IPS DF 4.7 (cell line): ENCODE data around the gene LARP6.
"Not testable (repeated sequence)": the region's sequence is repeated elsewhere in the genome, so short reads cannot be mapped to it uniquely, and the experiment has no call there.

Source experiments
- DNase-seq: peaks from one replicate; pipeline ENCODE4 v3.0.0-alpha.2; 2013; ENCODE audit warnings: low spot score; ENCODE audit errors: extremely low read depth

Gene LARP6

DNA sequence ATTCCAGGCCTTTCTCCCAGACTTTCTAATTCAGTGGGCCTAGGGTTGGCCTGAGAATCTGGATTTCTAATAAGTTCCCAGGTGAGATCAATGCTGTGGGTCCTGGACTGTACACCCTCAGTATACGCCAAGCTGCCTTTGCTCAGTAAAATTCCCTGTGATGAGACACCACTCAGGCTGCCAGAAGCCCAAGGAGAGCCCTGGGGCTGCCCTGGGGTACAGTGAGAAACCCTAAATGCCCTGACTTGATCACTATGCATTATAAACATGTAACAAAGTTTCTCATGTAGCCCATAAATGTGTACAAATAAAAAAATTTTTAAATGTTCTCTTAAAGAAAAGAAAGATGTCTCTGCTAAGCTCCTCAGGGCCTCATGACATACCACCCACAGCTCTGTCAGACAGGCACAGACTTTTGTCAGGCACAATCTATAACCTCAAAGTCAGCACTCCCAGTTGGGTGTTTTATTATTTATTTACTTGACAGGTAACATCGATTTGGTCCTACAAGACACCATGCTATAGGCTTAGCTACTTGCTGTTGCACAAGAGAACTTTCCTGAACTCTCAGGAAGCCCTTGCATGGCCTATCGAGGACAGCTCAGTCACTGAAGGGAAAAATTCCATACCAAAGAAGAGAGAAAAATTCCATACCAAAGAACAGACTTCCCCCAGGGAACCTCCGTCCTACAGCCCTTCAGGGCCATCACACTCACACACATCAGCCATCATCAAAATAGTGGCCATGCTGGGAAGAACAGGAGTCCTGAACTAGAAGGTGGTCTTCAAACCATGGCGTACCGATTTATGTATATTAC is 22.7 kb downstream of the LARP6 start:
- no peak for DNase-seq

DNA sequence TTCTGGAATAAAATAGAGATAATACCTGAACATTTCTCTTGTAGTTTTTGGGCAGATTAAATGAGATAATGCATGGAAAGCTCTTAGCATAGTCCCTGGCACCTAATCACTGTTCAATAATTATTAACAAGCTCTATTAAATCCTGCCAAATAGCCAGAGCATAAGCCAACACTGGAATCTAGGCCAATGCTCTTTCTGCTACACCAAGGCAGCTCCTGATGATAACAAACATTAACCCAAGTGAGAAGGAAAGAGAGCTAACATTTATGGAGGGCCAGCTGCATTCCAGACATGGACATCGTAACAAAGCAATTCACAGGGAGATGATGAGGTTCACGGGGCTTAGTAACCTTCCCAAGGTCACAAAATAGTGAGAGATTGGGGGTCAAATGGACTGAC is 23.3 kb downstream of the LARP6 start:
- DNase-seq: no peak

DNA sequence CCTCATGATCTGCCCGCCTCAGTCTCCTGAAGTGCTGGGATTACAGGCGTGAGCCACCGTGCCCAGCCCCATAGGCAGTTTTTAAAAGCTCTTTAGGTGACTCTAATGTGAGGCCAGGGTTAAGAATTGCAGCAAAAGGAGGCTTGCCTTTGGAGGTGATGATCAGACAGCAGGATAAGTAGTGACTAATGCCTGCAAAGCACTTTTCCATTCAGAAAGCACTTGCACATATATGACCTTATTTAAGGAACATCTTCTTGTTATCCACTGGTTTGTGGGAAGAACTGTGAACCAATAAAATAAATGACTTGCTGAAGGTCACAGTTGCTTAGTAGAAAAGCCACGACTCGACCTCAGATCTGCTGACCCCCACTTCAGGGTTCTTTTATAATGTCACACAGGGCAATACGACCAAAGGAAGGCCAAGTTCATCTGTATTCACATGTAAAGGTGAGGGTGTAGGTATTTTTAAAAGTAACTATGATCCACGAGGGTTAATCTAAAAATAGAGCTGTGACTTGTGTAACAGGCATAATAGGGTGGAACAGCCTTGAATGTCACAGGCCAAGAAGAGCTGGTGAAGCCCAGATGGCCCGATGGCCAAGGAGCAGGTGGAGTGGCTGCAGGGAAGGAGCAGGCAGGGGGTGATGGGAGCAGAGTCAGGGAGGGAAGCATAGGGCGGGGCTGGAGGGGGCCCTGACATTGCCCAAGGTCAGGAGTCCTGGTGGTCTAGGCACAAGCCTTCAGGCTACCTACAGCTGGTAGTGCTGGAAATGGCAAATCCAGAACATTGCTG is 24.4 kb downstream of the LARP6 start:
- DNase-seq: no peak

DNA sequence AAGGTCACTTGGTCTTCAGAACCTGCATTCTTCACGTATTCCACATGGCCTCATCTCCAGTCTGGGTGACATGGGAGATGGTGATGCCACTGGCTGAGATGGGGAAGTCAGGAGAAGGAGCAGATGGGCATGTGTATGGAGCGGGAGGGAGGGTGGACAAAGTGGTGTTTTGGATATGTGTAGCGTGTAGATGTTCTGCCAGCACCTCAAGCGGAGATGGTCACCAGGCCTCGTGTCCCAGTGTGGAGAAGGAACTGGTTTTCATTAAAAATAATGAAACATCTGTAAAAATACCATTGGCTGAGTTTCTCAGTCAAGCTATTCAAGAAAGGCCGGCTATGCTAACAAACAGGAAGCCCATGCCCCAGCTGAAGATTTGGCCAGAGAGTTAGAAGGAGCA is 26.2 kb downstream of the LARP6 start:
- no peak for DNase-seq

DNA sequence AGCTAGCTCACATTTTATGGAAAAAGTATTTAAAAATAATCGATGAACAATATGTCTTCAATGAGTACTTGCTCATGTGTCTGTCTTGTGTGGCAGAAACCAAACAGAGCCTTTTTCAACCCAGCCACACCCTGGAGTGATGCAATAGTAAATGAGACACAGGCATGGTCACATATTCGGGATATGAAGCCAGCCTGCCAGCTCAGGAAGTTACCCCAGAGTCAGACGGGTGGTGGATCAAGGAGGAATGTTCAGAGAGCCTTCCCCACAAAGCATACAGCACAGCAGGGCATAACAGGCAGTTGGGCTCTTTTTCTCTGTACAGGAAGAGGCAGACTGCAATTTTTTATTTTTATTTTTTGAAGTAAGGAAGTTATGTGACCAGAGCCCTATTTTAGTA is 27.3 kb downstream of the LARP6 start:
- no peak for DNase-seq

DNA sequence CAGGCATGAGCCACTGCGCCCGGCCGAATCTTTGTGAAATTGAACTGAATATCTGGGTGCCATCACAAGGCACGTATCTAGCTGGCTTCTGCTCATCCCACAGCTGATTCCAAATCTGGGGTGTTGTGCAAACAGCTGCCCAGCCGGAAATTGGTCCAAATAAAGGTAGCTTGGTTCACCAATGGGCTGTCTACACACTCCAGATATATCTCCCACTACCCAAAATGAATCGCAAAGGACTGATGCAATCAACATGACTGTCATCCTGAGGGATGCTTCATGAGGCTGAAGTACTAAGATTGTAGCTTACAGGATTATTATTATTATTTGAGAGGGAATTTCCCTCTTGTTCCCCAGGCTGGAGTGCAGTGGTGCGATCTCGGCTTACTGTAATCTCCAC is 28.1 kb downstream of the LARP6 start:
- no peak for DNase-seq

DNA sequence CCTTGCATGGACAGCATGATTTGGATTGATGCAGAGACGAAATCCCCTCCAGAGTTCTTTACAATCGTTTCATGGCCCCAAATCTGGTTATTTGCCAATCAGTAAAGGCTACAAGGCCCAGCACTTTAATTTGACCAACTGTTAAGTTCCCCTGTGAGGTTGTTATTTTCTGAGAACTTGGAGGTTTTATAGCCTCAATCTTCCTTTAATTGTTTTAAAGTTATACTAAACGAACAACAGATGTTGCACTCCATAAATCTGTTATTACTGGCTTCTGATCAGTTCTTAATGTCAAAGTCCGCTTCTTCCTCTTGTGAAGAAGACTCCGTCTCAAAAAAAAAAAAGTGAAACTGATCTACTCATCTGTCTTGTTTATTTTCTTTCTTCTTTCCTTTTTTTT is 30.8 kb downstream of the LARP6 start:
- DNase-seq: no peak

DNA sequence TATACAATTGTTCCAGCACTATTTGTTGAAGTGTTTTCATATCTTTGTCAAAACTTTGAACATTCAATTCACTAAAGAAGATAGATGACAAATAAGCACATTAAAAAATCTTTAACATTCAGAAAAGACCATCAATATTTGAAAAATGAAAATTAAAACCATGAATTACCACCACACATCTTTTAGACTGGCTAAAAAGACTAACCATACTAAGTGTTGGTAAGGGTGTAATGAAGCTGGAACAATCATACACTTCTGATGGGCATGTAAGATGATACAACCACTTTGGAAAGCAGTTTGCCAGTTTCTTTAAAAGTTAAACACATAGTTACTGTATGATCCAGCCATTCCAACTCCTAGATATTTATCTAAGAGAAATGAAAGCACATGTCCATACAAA is 33.7 kb downstream of the LARP6 start:
- DNase-seq: no peak

DNA sequence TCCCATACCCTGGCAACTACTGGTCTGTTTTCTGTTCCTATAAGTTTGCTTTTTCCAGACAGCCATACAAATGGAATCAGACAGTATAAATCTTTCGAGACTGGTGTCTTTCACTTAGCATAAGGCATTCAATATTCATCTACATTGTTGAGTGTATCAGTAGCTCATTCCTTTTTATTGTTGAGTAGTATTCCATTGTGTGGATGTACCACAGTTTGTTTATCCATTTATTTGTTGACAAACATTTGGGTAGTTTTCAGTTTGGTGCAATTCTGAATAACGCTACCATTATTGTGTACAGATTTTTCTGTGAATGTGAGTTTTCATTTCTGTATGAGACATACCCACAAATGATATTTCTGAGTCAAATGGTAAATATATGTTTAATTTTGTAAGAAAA is 35.4 kb downstream of the LARP6 start:
- no peak for DNase-seq

DNA sequence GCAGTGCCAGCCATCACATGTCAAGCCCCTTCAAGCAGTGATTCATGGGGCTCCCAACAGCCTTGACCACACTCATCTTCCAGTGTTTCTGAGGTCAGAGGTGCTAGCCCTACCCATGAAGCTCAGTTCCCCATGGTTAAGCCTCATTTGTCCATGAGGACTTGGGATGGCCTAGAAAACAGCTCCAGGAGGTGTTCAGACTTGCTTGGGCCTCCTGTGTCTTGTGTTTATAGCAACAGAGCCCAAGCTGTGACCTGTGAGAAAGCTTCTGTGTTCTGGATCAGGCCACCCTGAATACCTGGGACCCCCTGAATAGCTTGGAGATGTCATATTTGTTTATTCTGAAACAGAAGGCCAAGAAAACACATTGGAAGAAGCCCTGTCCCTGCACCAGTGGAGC is 36.7 kb downstream of the LARP6 start:
- no peak for DNase-seq

DNA sequence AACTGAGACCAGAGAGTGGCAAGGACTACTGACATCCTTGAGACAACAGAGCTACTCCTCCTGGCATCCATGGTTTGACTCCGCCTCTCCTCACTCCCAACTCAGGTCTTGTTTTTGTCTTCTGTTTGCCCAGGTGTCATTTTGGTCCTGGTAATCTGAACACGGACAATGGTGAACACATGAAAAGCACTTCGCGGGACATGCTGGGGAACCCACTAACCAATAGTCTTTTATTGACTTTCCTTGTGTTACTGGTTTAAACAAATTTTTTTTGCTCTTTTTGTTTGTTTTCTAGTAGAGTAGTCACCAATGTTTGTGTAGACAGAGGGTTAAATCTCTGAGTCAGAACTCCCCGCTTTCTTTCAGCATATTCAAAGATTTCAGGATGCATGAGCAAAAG is 38.4 kb downstream of the LARP6 start:
- no peak for DNase-seq

DNA sequence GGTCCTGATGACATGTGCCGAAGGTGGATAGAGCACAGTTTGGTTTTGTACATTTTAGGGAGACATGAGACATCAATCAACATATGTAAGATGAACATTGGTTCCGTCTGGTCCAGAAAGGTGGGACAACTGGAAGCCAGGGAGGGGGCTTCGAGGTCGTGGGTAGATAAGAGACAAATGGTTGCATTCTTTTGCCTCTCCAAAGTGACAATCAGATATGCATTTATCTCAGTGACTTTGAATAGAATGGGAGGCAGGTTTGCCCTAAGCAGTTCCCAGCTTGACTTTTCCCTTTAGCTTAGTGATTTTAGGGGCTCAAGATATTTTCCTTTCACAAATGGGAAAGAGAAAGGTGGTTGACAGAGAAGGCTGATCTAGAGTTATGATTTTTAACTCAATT is 38.9 kb downstream of the LARP6 start:
- not testable (repeated sequence) for DNase-seq

DNA sequence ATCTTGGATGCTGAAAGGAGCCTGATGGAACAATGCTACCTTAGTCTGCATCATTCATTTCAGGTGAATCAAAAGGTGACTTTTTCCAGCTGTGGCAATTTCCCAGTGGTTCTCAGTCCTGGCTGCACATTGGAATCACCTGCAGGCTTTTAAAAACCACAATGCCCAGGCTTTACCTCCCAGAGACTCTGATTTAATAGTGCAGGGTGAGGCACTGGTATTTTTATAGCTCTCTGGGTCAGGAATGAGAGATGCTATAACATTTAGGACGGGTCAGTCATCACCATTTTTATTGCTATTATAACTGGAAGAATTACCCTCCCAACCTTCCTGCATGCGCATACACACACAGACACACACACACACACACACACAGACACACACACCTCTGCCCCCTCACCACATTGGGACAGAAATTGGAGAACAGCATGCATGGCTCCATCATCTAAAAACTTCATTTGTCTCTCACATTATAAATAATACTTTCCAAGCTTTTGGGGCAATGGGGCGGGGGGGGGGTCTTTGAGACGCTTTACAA is 41.1 kb downstream of the LARP6 start:
- no peak for DNase-seq

DNA sequence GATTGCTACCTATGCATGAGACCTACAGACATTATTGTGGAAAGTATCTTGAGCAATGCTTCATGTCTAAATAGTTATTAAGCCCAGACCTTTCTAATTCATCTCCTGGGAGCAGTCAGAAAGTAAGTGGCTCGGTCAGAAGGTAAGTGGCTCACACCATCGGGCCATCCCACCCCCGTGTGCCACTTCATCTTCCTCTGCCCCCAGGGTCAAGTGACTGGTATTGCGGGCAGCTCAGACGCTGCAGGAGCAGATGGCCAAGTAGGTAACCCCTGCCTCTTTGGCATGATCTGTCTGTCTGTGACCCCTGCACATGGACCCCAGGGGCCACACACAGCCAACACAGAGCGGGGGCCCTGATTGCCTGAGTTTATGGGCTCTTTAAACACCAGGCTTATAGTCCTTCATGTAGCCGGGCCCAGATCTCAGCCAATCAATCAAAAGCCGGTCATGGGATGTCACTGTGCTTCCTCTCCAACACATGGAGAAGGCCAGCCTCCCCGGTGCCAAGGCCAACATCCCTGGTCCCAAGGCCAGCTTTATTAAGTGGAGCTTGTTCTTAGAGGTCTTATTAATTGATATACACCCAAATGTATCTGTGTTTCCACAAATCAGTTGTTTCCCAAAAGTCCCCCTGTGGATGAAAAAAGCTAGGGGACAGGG is 42.9 kb downstream of the LARP6 start:
- DNase-seq: no peak

DNA sequence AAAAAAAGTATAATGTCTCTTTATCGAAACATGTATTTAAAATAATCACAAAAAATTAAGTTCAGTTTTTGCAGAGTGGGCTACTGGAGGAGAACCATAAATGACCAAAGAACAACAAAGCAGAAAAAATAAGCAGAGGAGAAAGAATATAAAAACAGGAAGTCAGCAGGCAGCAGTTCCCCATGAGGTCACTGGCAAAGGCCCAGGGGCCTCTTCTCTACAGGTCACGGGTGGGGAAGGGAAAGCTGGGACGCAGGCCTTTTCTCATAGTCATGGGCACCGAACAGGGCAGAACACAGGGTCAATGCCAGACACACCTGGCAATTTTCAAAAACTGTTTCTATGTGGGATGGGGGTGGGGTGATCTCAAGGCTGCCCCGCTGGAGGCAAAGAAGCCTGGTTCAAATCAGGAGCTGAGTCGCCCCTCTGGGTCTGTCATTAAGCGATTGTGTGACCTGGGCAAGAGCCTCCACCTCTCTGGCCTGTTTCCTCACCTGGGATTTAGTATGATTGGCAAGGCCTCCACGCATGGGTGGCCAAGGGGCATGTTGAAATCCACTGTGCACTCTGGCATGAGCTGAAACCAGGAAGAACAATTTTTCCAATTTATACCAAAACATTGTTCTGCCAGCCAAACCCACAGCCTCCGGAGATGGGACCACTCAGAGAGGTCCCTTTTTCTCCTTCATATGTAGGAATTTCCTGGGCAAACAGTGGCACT is 46.8 kb downstream of the LARP6 start:
- no peak for DNase-seq

DNA sequence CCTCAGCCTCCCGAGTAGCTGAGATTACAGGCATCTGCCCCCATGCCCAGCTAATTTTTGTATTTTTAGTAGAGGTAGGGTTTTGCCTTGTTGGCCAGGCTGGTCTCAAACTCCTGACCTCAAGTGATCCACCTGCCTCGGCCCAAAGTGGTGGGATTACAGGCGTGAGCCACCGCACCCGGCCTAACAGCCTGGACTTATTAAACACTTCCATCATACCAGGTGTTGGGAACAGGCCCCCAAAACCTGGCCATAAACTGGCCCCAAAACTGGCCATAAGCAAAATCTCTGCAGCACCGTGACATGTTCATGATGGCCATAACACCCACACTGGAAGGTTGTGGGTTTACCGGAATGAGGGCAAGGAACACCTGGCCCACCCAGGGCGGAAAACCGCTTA is 49.6 kb downstream of the LARP6 start:
- not testable (repeated sequence) for DNase-seq

DNA sequence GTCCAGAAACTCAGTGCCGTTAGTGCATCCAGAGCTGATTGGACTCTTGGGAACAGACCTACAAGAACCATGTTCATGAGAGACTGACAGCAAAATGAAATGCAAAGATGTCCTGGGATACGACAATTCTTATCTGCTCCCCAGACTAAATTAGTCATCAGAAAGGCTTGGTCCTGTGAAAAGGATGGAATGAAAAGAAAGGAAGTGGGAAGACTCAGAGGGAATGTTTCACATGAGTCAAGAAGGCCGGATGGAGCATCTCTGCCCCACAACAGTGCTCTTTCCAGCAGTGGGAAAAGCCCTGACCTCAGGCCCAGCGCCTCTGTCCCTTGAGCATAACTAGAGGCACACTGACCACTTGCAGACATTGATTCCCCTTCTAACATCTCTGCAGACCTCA is 51.3 kb downstream of the LARP6 start:
- no peak for DNase-seq

DNA sequence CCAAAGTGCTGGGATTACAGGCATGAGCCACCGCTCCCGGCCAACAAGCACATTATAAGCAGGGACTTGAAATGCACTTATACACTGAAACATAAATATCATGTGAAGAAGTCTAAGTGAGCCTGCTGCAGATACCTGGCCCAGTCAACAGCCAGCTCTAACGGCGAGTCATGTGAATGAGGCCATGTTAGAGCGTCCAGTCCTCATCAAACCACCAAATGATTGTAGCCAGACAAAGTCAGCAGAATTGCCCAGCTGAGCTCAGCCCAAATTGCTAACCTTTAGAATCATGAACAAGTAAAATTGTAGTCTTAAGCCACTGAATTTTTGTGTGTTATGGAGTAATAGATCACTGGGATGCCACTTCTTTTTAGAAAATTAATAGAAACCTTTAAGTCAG is 52.8 kb downstream of the LARP6 start:
- DNase-seq: no peak

DNA sequence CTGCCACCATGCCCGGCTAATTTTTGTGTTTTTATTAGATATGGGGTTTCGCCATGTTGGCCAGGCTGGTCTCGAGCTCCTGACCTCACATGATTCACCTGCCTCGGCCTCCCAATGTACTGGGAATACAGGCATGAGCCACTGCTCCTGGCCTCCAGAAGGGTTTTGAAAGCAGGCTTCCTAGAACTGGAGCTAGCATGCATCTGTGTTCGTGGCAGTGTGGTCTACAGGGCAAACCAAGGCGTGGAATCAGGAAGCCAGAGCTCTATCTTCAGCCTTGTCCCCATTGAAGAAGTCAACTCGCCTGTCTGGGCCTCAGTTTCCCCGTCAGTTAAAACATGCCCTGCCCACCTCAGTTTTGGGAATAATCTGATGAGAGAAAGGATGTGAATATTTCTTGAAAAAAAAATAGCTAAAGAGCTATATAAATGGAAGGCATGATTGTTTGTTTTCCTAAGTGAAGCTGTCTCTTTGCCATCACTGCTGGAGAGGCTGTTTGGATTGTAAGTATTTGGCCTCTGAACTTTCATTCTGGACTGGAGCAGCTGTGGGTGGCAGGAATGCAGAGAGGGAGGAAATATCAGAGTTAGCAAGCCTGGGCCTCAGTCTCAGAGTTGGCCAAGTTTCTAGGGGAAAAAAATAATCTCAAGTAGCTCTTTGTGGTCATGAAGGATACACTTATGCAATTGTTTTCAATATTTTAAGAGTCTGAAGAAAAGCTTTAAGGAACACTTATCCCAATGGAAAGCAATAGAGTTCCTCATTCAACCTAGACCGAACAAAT is 54.1 kb downstream of the LARP6 start:
- no peak for DNase-seq

DNA sequence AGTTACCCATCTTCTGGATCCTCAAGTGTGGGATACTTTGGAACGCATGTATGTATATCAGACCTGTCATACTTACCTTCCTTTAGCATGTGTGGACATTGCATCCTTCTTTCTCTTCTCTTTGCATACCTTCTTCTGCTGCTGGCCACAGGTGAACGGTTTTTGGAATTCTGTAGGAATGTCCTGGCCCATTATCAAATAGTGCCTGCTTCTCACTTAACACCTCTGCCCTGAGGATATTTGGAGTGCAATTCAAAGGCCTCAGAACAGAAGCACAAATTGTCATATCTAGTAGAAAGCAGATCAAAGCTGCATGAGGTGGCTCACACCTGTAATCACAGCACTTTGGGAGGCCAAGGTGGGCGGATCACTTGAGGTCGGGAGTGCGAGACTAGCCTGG is 56.5 kb downstream of the LARP6 start:
- no peak for DNase-seq
